HEK293 (cell line): ENCODE results near the gene HBA2.

Source experiments
- BCL11B ChIP-seq: fragments of 450-650 bp; formaldehyde crosslinking; IDR thresholded peaks from 2 replicates; pipeline ENCODE4 v1.5.1; 2016; ENCODE audit warnings: low read depth, missing biosample characterization, missing genetic modification characterization
- CTCF ChIP-seq: fragments of 450-650 bp; formaldehyde crosslinking; IDR thresholded peaks from 2 replicates; pipeline ENCODE4 v1.5.1; 2016; ENCODE audit warnings: missing biosample characterization, missing genetic modification characterization
- FEZF1 ChIP-seq: fragments of 450-650 bp; formaldehyde crosslinking; IDR thresholded peaks from 2 replicates; pipeline ENCODE4 v1.5.1; 2016; ENCODE audit warnings: missing biosample characterization, missing genetic modification characterization
- GLIS1 ChIP-seq: fragments of 450-650 bp; formaldehyde crosslinking; IDR thresholded peaks from 2 replicates; pipeline ENCODE4 v1.5.1; 2016; ENCODE audit warnings: missing biosample characterization, missing genetic modification characterization
- HOXA7 ChIP-seq: sonication (generic); formaldehyde crosslinking; IDR thresholded peaks from 2 replicates; pipeline ENCODE4 v1.8.1; 2022; ENCODE audit warnings: missing genetic modification reagents, borderline replicate concordance
- IKZF3 ChIP-seq: fragments of 450-650 bp; IDR thresholded peaks from 2 replicates; pipeline ENCODE4 v1.5.0; 2018; ENCODE audit warnings: missing biosample characterization, mild to moderate bottlenecking, missing genetic modification characterization, moderate library complexity
- KLF17 ChIP-seq: fragments of 450-650 bp; formaldehyde crosslinking; IDR thresholded peaks from 2 replicates; pipeline ENCODE4 v1.5.1; 2016; ENCODE audit warnings: missing biosample characterization, missing genetic modification characterization
- PATZ1 ChIP-seq: fragments of 450-650 bp; formaldehyde crosslinking; IDR thresholded peaks from 2 replicates; pipeline ENCODE4 v1.5.1; 2016; ENCODE audit warnings: missing biosample characterization, missing genetic modification characterization
- RBAK ChIP-seq: fragments of 450-650 bp; formaldehyde crosslinking; IDR thresholded peaks from 2 replicates; pipeline ENCODE4 v1.5.1; 2016; ENCODE audit warnings: missing biosample characterization, missing genetic modification characterization
- ZBTB17 ChIP-seq: fragments of 450-650 bp; formaldehyde crosslinking; IDR thresholded peaks from 2 replicates; pipeline ENCODE4 v1.5.1; 2016; ENCODE audit warnings: missing biosample characterization, missing genetic modification characterization
- ZBTB7A ChIP-seq: fragments of 450-650 bp; formaldehyde crosslinking; IDR thresholded peaks from 2 replicates; pipeline ENCODE4 v1.5.1; 2016; ENCODE audit warnings: low read depth, missing biosample characterization, missing genetic modification characterization
- ZBTB8A ChIP-seq: fragments of 450-650 bp; formaldehyde crosslinking; IDR thresholded peaks from 2 replicates; pipeline ENCODE4 v1.5.1; 2016; ENCODE audit warnings: missing biosample characterization, missing genetic modification characterization
- ZEB2 ChIP-seq: fragments of 450-650 bp; formaldehyde crosslinking; IDR thresholded peaks from 2 replicates; pipeline ENCODE4 v1.5.1; 2016; ENCODE audit warnings: missing biosample characterization, missing genetic modification characterization
- ZFP69B ChIP-seq: fragments of 450-650 bp; formaldehyde crosslinking; IDR thresholded peaks from 2 replicates; pipeline ENCODE4 v1.5.1; 2016; ENCODE audit warnings: missing biosample characterization, missing genetic modification characterization
- ZNF112 ChIP-seq: fragments of 450-650 bp; formaldehyde crosslinking; IDR thresholded peaks from 2 replicates; pipeline ENCODE4 v1.5.0; 2017; ENCODE audit warnings: missing biosample characterization, missing genetic modification characterization
- ZNF132 ChIP-seq: fragments of 450-650 bp; formaldehyde crosslinking; IDR thresholded peaks from 2 replicates; pipeline ENCODE4 v1.5.1; 2017; ENCODE audit warnings: missing biosample characterization, missing genetic modification characterization, borderline replicate concordance
- ZNF18 ChIP-seq: fragments of 450-650 bp; formaldehyde crosslinking; IDR thresholded peaks from 2 replicates; pipeline ENCODE4 v1.5.1; 2016; ENCODE audit warnings: missing biosample characterization, missing genetic modification characterization
- ZNF202 ChIP-seq: fragments of 450-650 bp; formaldehyde crosslinking; IDR thresholded peaks from 2 replicates; pipeline ENCODE4 v1.5.1; 2016; ENCODE audit warnings: missing biosample characterization, missing genetic modification characterization, borderline replicate concordance
- ZNF274 ChIP-seq, 2 experiments: fragments of 200-500 bp in 1 of 2; fragments of 450-650 bp in 1 of 2; sonication (Bioruptor generic) in 1 of 2; formaldehyde crosslinking in 1 of 2; IDR thresholded peaks; 2 replicates each; pipeline versions ENCODE4 v1.5.1 to v1.6.1; 2014 to 2016; ENCODE audit warnings: borderline replicate concordance in 1 of 2, inconsistent platforms in 1 of 2, low read length in 1 of 2, missing biosample characterization in 1 of 2, missing genetic modification characterization in 1 of 2
- ZNF354C ChIP-seq: fragments of 450-650 bp; formaldehyde crosslinking; IDR thresholded peaks from 2 replicates; pipeline ENCODE4 v1.5.1; 2016; ENCODE audit warnings: missing biosample characterization, missing genetic modification characterization, low read depth, borderline replicate concordance
- ZNF549 ChIP-seq: fragments of 450-650 bp; IDR thresholded peaks from 2 replicates; pipeline ENCODE4 v1.5.1; 2018; ENCODE audit warnings: missing biosample characterization, missing genetic modification characterization, mild to moderate bottlenecking, inconsistent platforms, moderate library complexity
- ZNF629 ChIP-seq: fragments of 450-650 bp; formaldehyde crosslinking; IDR thresholded peaks from 2 replicates; pipeline ENCODE4 v1.5.1; 2017; ENCODE audit warnings: missing biosample characterization, missing genetic modification characterization
- ZNF645 ChIP-seq: fragments of 450-650 bp; formaldehyde crosslinking; IDR thresholded peaks from 2 replicates; pipeline ENCODE4; 2016; ENCODE audit warnings: missing biosample characterization, missing genetic modification characterization
- ZNF692 ChIP-seq: fragments of 450-650 bp; formaldehyde crosslinking; IDR thresholded peaks from 2 replicates; pipeline ENCODE4 v1.5.1; 2016; ENCODE audit warnings: missing biosample characterization, missing genetic modification characterization
- ZNF785 ChIP-seq: fragments of 450-650 bp; formaldehyde crosslinking; IDR thresholded peaks from 2 replicates; pipeline ENCODE4 v1.5.1; 2016; ENCODE audit warnings: missing biosample characterization, missing genetic modification characterization
- ZSCAN4 ChIP-seq: fragments of 450-650 bp; formaldehyde crosslinking; IDR thresholded peaks from 2 replicates; pipeline ENCODE4 v1.5.1; 2017; ENCODE audit warnings: missing biosample characterization, missing genetic modification characterization

The HBA2 gene

GRCh38 chr16:180681-181564, 8.2 kb downstream of the HBA2 start (continued):
- TF ChIP-seq KLF17: peak; percentile 67; the same call in 1 of the 2 replicates
- TF ChIP-seq ZNF274 (IDR thresholded peaks at IDR 0.05; ENCODE audit: low read length): no peak
- no peak for TF ChIP-seq ZNF274 (tag by site-specific recombination; IDR thresholded peaks at IDR 0.05; ENCODE audit: borderline replicate concordance)
- peak; percentile 96 for TF ChIP-seq ZFP69B (tag by site-specific recombination)
- TF ChIP-seq ZNF112 (tag by site-specific recombination): no peak
- TF ChIP-seq HOXA7 (CRISPR knock-in tag): no peak
- no peak for TF ChIP-seq ZNF549 (tag by site-specific recombination)
- peak; percentile 98 for TF ChIP-seq ZNF692 (tag by site-specific recombination)
- peak; percentile 86; the same call in 1 of the 2 replicates for TF ChIP-seq ZEB2 (tag by site-specific recombination)
- TF ChIP-seq ZNF645 (tag by site-specific recombination): no peak
- no peak for TF ChIP-seq ZSCAN4 (tag by site-specific recombination)
- no peak for TF ChIP-seq ZNF629
- no peak for TF ChIP-seq ZNF132 (tag by site-specific recombination)
- peak; percentile 40; the same call in 1 of the 2 replicates for TF ChIP-seq GLIS1 (tag by site-specific recombination)
- no peak for TF ChIP-seq FEZF1 (tag by site-specific recombination)
- no peak for TF ChIP-seq RBAK (tag by site-specific recombination)
- TF ChIP-seq ZBTB7A (tag by site-specific recombination): 0 out of 2 replicates have a peak, but pooled peaks have one; percentile 10
- peak; percentile 89 for TF ChIP-seq PATZ1 (tag by site-specific recombination)
- no peak; the same call in 1 of the 2 replicates for TF ChIP-seq CTCF (tag by site-specific recombination)
- peak; percentile 77 for TF ChIP-seq ZBTB17
- no peak for TF ChIP-seq ZNF202 (tag by site-specific recombination)
- TF ChIP-seq ZBTB8A (tag by site-specific recombination): peak; percentile 97
- no peak for TF ChIP-seq ZNF785 (tag by site-specific recombination)
- TF ChIP-seq IKZF3 (tag by site-specific recombination): 0 out of 2 replicates have a peak, but pooled peaks have one; percentile 6
- no peak for TF ChIP-seq ZNF354C (tag by site-specific recombination)
- TF ChIP-seq ZNF18 (tag by site-specific recombination): no peak
- TF ChIP-seq BCL11B (tag by site-specific recombination): no peak
